Chondrocyte (in vitro differentiated cells): ENCODE results near the gene XAF1. TPM values are rescaled to one million over a fixed set of nuclear protein-coding genes. Genes with fewer than 3 reads are reported as not detected.
"Not testable (repeated sequence)": the region's sequence is repeated elsewhere in the genome, so short reads cannot be mapped to it uniquely, and the experiment has no call there.

Experiments used
- DNase-seq: peaks from one replicate; pipeline ENCODE4 v3.0.0; 2021; ENCODE audit warnings: mixed read lengths, low spot score
- H3K27ac Mint-ChIP-seq: one replicate; pipeline ENCODE4 v1.8.0; 2021; ENCODE audit warnings: mild to moderate bottlenecking, moderate library complexity, mixed read lengths; ENCODE audit not compliant: unreplicated experiment
- H3K27me3 Mint-ChIP-seq: 2 replicates; pipeline ENCODE4 v1.8.0; 2021; ENCODE audit warnings: low read depth, mixed read lengths
- H3K36me3 Mint-ChIP-seq: 2 replicates; pipeline ENCODE4 v1.8.0; 2021; ENCODE audit warnings: low read depth, mixed read lengths
- H3K4me1 Mint-ChIP-seq: 2 replicates; pipeline ENCODE4 v1.8.0; 2021; ENCODE audit warnings: low read depth, mild to moderate bottlenecking, mixed read lengths
- H3K4me3 Mint-ChIP-seq: one replicate; pipeline ENCODE4 v1.8.0; 2021; ENCODE audit warnings: mild to moderate bottlenecking, moderate library complexity, mixed read lengths; ENCODE audit not compliant: unreplicated experiment
- H3K9me3 Mint-ChIP-seq: 2 replicates; pipeline ENCODE4 v1.8.0; 2021; ENCODE audit warnings: low read depth, mixed read lengths
- total RNA-seq: library from RNA; stranded (reverse); gene quantifications from 3 replicates; pipeline ENCODE4 v1.2.1, GENCODE V29; 2021
- TF ChIP-seq, protein P1 (sequence below): fragments of 200-600 bp; sonication (generic); IDR thresholded peaks from 2 replicates; pipeline ENCODE4 v1.5.0; 2021; ENCODE audit warnings: antibody characterized with exemption, mild to moderate bottlenecking, moderate library complexity

XAF1 gene
- total RNA-seq, 1 donor from 2014 or later: 0.40 TPM

DNA sequence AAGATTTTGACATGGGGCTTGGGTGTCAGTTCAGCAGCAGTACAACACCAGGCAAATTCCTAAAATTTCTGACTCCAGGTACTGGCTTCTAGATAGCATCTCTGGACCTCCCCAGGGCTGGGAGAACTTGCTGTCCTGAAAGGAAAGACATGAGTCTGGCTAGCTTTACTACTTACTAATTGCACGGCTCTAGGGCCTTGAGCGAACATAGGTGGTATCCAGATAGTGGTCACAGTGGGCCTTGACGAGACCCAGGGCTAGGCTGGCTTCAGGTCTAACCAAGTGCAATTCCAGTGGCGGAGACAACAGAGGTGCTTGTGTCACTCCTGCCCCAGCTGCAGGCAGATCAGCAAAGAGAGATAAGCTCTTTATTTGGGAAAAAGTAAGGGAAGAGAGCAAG, 26.3 kb upstream of the XAF1 start:
- Mint-ChIP-seq H3K27ac (no peak overlapping the region), H3K27me3 (peaks cover 34% of the 10 kb centered on the region), H3K4me1 (no peaks in the 10 kb centered on the region), H3K4me3 (no peak overlapping the region), H3K9me3 (peaks cover 9% of the 10 kb centered on the region), H3K36me3 (peaks cover 5% of the 10 kb centered on the region)
- DNase-seq: no peak
- TF ChIP-seq, protein P1, sequence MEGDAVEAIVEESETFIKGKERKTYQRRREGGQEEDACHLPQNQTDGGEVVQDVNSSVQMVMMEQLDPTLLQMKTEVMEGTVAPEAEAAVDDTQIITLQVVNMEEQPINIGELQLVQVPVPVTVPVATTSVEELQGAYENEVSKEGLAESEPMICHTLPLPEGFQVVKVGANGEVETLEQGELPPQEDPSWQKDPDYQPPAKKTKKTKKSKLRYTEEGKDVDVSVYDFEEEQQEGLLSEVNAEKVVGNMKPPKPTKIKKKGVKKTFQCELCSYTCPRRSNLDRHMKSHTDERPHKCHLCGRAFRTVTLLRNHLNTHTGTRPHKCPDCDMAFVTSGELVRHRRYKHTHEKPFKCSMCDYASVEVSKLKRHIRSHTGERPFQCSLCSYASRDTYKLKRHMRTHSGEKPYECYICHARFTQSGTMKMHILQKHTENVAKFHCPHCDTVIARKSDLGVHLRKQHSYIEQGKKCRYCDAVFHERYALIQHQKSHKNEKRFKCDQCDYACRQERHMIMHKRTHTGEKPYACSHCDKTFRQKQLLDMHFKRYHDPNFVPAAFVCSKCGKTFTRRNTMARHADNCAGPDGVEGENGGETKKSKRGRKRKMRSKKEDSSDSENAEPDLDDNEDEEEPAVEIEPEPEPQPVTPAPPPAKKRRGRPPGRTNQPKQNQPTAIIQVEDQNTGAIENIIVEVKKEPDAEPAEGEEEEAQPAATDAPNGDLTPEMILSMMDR: no peak

GRCh38 chr17:6746665-6747064, 9.2 kb upstream of the XAF1 start:
- not testable (repeated sequence) for DNase-seq, H3K27ac Mint-ChIP-seq, H3K9me3 Mint-ChIP-seq, H3K4me1 Mint-ChIP-seq, H3K36me3 Mint-ChIP-seq, H3K4me3 Mint-ChIP-seq
- H3K27me3 Mint-ChIP-seq: peaks cover 16% of the 10 kb centered on the region

GRCh38 chr17:6748617-6749016, 7.2 kb upstream of the XAF1 start:
- no peak for DNase-seq
- TF ChIP-seq, protein P1: no peak
- H3K27me3 Mint-ChIP-seq: peaks cover 10% of the 10 kb centered on the region
- H3K4me1 Mint-ChIP-seq: peaks cover 22% of the 10 kb centered on the region
- no peak overlapping the region for H3K4me3 Mint-ChIP-seq
- no peaks in the 10 kb centered on the region for H3K36me3 Mint-ChIP-seq
- H3K9me3 Mint-ChIP-seq: peaks cover 4% of the 10 kb centered on the region
- no peak overlapping the region for H3K27ac Mint-ChIP-seq

DNA sequence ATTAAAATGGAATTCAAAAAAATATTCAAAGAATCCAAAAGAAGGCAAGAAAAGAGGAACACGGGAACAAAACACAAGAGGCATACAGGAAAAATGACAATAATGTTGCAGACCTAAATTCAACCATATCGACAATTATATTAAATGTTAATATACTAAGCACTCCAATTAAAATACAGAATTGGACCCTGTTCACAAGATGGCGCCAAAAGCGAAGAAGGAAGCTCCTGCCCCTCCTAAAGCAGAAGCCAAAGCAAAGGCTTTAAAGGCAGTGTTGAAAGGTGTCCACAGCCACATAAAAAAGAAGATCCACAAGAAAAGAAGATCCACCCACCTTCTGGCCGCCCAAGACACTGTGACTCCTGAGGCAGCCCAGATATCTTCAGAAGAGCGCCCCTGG, 6.3 kb upstream of the XAF1 start:
- H3K9me3 Mint-ChIP-seq: peaks cover 4% of the 10 kb centered on the region

GRCh38 chr17:6752068-6752909, 3.6 kb upstream of the XAF1 start:
- Mint-ChIP-seq H3K4me1 (peaks cover 29% of the 10 kb centered on the region), H3K4me3 (no peak overlapping the region), H3K36me3 (no peaks in the 10 kb centered on the region), H3K9me3 (peaks cover 4% of the 10 kb centered on the region), H3K27ac (peak overlapping the region; percentile 100), H3K27me3 (no peaks in the 10 kb centered on the region)
- TF ChIP-seq, protein P1: no peak
- DNase-seq: no peak

More for the DNA sequence above, 6.3 kb upstream of the XAF1 start:
- H3K4me3 Mint-ChIP-seq: no peak overlapping the region
- H3K4me1 Mint-ChIP-seq: peaks cover 25% of the 10 kb centered on the region
- DNase-seq: no peak
- no peaks in the 10 kb centered on the region for H3K36me3 Mint-ChIP-seq
- H3K27ac Mint-ChIP-seq: no peak overlapping the region
- peaks cover 7% of the 10 kb centered on the region for H3K27me3 Mint-ChIP-seq
- TF ChIP-seq, protein P1: no peak

DNA sequence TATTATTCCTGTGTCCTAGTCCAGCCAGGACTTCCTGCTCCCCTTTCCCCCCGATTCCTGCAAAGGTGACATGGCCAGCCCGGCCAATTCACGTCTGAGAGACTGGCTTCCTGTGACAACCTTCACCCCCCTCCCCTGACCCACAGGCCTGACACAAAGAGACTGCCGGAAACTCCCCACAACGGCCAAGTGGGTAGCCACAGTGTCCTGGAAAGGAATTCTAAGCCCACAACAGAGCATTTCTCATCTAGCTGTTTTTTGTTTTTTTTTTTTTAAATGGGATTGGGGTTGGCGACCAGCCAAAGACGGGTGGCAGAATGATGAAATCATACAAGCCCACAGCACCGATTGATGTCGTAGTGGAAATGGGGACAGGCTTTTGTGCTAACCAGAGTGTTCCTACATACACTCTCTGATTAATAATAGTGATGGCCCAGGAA, 2.8 kb upstream of the XAF1 start:
- TF ChIP-seq, protein P1: no peak
- peak overlapping the region; percentile 37 for H3K4me3 Mint-ChIP-seq
- H3K4me1 Mint-ChIP-seq: peaks cover 29% of the 10 kb centered on the region
- peaks cover 4% of the 10 kb centered on the region for H3K9me3 Mint-ChIP-seq
- DNase-seq: no peak
- H3K27me3 Mint-ChIP-seq: no peaks in the 10 kb centered on the region
- peak overlapping the region; percentile 100 for H3K27ac Mint-ChIP-seq
- H3K36me3 Mint-ChIP-seq: no peaks in the 10 kb centered on the region
